Endodermal cell (in vitro differentiated cells): ENCODE data around the gene UBE2QL1. TPM values are rescaled to one million over a fixed set of nuclear protein-coding genes. Genes with fewer than 3 reads are reported as not detected.

Experiments
- DNase-seq: peaks from one replicate; pipeline ENCODE4 v3.0.0-alpha.2; 2017
- H3K27ac ChIP-seq: 2 replicates; pipeline ENCODE4 v1.5.1; 2013; ENCODE audit warnings: mild to moderate bottlenecking, low read depth, low read length, moderate library complexity
- H3K27me3 ChIP-seq: 2 replicates; pipeline ENCODE4 v1.6.1; 2013; ENCODE audit warnings: mild to moderate bottlenecking, low read length, moderate library complexity; ENCODE audit not compliant: insufficient read depth, control insufficient read depth, poor library complexity, severe bottlenecking
- H3K36me3 ChIP-seq: 2 replicates; pipeline ENCODE4 v1.7.0; 2013; ENCODE audit warnings: mild to moderate bottlenecking, low read length, moderate library complexity; ENCODE audit not compliant: control insufficient read depth, insufficient read depth
- H3K4me1 ChIP-seq: one replicate; pipeline ENCODE4 v1.7.0; 2013; ENCODE audit warnings: low read length; ENCODE audit not compliant: control insufficient read depth, insufficient read depth
- H3K4me3 ChIP-seq: 2 replicates; pipeline ENCODE4 v1.5.1; 2013; ENCODE audit warnings: mild to moderate bottlenecking, low read length, moderate library complexity
- H3K9ac ChIP-seq: 2 replicates; pipeline ENCODE4 v1.6.1; 2013; ENCODE audit warnings: mild to moderate bottlenecking, low read length, moderate library complexity; ENCODE audit not compliant: poor library complexity, severe bottlenecking; ENCODE audit errors: extremely low read depth
- H3K9me3 ChIP-seq: 2 replicates; pipeline ENCODE4 v1.6.1; 2013; ENCODE audit warnings: mild to moderate bottlenecking, low read length, moderate library complexity; ENCODE audit not compliant: control insufficient read depth
- H3K27ac Mint-ChIP-seq: 2 replicates; pipeline ENCODE4 v1.8.0; 2020; ENCODE audit warnings: mixed read lengths
- H3K27me3 Mint-ChIP-seq: 2 replicates; pipeline ENCODE4 v1.8.0; 2021; ENCODE audit warnings: mild to moderate bottlenecking, mixed read lengths; ENCODE audit not compliant: insufficient read depth
- H3K36me3 Mint-ChIP-seq: 2 replicates; pipeline ENCODE4 v1.8.0; 2020; ENCODE audit warnings: low read depth, mixed read lengths
- H3K4me1 Mint-ChIP-seq: 2 replicates; pipeline ENCODE4 v1.8.0; 2020; ENCODE audit warnings: mixed read lengths
- H3K4me3 Mint-ChIP-seq: 2 replicates; pipeline ENCODE4 v1.8.0; 2020; ENCODE audit warnings: mild to moderate bottlenecking, moderate library complexity, mixed read lengths
- H3K9me3 Mint-ChIP-seq: 2 replicates; pipeline ENCODE4 v1.8.0; 2020; ENCODE audit warnings: mild to moderate bottlenecking, mixed read lengths
- WGBS, 2 experiments: methylation state at CpG; one replicate each; pipeline versions ENCODE4 v1.1.5 to v1.1.7; 2013; ENCODE audit warnings: missing lambda C conversion rate in 2 of 2, mixed read lengths in 1 of 2; ENCODE audit not compliant: insufficient coverage in 1 of 2, insufficient read length in 1 of 2; 5-methylcytosine and 5-hydroxymethylcytosine counted together
- total RNA-seq, 2 donors: library from RNA; stranded (reverse); fragmentation: NEBNext Ultra II Directional in 1 of 2; extraction: Animal tissue kit (Norgen Biotek cat#: 25700) in 1 of 2; gene quantifications; 2 replicates in 1 of 2; 3 replicates in 1 of 2; pipeline ENCODE4 v1.2.1, GENCODE V29; 2021
- TF ChIP-seq, protein P1 (sequence below): fragments of 200-600 bp; sonication (generic); conservative IDR thresholded peaks from 2 replicates; pipeline ENCODE4 v1.5.0; 2021; ENCODE audit warnings: antibody characterized with exemption, mild to moderate bottlenecking

The UBE2QL1 gene
- total RNA-seq, 2 donors from 2014 or later, result 0.11 TPM; not detected in 1

DNA sequence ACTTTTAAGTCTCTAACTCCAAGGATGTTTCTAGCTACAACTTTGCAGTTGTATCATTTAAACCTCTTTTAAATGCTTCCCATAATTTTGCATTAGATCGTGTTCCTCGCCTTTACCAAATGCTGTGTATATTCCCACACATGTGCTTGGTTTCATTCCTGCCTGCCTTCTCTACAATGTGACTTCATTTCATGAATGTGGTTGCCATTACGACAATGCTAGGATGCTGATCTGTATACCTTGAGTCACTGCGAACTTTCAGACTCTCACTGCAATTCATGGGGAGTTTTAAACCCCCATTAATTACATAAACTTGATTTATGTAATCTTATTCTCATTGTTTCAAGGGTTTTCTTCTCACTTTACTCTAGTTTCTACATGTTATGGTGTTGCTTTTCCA lies 50.3 kb downstream of the UBE2QL1 start:
- Mint-ChIP-seq H3K4me3 (no peak overlapping the region), H3K27me3 (peaks cover 9% of the 10 kb centered on the region), H3K36me3 (no peaks in the 10 kb centered on the region), H3K27ac (no peak overlapping the region), H3K4me1 (no peaks in the 10 kb centered on the region), H3K9me3 (no peaks in the 10 kb centered on the region)
- no peaks in the 10 kb centered on the region for H3K36me3 ChIP-seq
- no peak overlapping the region for H3K27ac ChIP-seq
- no peak overlapping the region for H3K4me3 ChIP-seq
- H3K9ac ChIP-seq, result no peak overlapping the region
- TF ChIP-seq, protein P1, sequence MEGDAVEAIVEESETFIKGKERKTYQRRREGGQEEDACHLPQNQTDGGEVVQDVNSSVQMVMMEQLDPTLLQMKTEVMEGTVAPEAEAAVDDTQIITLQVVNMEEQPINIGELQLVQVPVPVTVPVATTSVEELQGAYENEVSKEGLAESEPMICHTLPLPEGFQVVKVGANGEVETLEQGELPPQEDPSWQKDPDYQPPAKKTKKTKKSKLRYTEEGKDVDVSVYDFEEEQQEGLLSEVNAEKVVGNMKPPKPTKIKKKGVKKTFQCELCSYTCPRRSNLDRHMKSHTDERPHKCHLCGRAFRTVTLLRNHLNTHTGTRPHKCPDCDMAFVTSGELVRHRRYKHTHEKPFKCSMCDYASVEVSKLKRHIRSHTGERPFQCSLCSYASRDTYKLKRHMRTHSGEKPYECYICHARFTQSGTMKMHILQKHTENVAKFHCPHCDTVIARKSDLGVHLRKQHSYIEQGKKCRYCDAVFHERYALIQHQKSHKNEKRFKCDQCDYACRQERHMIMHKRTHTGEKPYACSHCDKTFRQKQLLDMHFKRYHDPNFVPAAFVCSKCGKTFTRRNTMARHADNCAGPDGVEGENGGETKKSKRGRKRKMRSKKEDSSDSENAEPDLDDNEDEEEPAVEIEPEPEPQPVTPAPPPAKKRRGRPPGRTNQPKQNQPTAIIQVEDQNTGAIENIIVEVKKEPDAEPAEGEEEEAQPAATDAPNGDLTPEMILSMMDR, result no peak
- WGBS, 2 experiments, result 89 to 93% methylated on average over 4 of the region's 4 CpGs
- peaks cover 13% of the 10 kb centered on the region for H3K27me3 ChIP-seq
- H3K9me3 ChIP-seq, result no peaks in the 10 kb centered on the region
- no peaks in the 10 kb centered on the region for H3K4me1 ChIP-seq
- no peak for DNase-seq

- no peaks in the 10 kb centered on the region for H3K36me3 Mint-ChIP-seq
- H3K4me3 Mint-ChIP-seq, result no peak overlapping the region
- peaks cover 5% of the 10 kb centered on the region for H3K27me3 Mint-ChIP-seq
- no peak overlapping the region for H3K9ac ChIP-seq
- WGBS, 2 experiments, result 85 to 87% methylated on average over 3 to 7 of the region's 7 CpGs
- peak; percentile 42 for DNase-seq
- no peak overlapping the region for H3K4me3 ChIP-seq
- no peaks in the 10 kb centered on the region for H3K36me3 ChIP-seq
- peaks cover 4% of the 10 kb centered on the region for H3K4me1 Mint-ChIP-seq
- TF ChIP-seq, protein P1, result no peak
- H3K9me3 ChIP-seq, result no peaks in the 10 kb centered on the region
- H3K27me3 ChIP-seq, result peaks cover 5% of the 10 kb centered on the region
- H3K4me1 ChIP-seq, result no peaks in the 10 kb centered on the region
- H3K27ac ChIP-seq, result no peak overlapping the region
- H3K27ac Mint-ChIP-seq, result no peak overlapping the region
- no peaks in the 10 kb centered on the region for H3K9me3 Mint-ChIP-seq
These were observed 53.0 kb downstream of the UBE2QL1 start for GRCh38 chr5:6501701-6502100.

GRCh38 chr5:6502421-6502820 lies 53.8 kb downstream of the UBE2QL1 start:
- Mint-ChIP-seq H3K4me1 (peaks cover 4% of the 10 kb centered on the region), H3K27ac (no peak overlapping the region), H3K27me3 (peaks cover 5% of the 10 kb centered on the region), H3K36me3 (no peaks in the 10 kb centered on the region), H3K9me3 (no peaks in the 10 kb centered on the region), H3K4me3 (no peak overlapping the region)
- Histone ChIP-seq H3K4me1 (no peaks in the 10 kb centered on the region), H3K4me3 (no peak overlapping the region), H3K9me3 (no peaks in the 10 kb centered on the region), H3K9ac (no peak overlapping the region), H3K36me3 (no peaks in the 10 kb centered on the region), H3K27ac (no peak overlapping the region), H3K27me3 (peaks cover 5% of the 10 kb centered on the region)
- peak; percentile 17 for DNase-seq
- TF ChIP-seq, protein P1, result no peak
- 92 to 100% methylated on average over 1 to 4 of the region's 4 CpGs for WGBS, 2 experiments
